Measurements from ENCODE around the gene TRMU. TPM values are rescaled to one million over a fixed set of nuclear protein-coding genes. Genes with fewer than 3 reads are reported as not detected.

Gene TRMU
- total and polyA plus RNA-seq, 2 of the 8 experiments (the other 6 are each of a cell fraction or from before 2014, with no cell fraction given): 43.4 to 70.6 TPM

DNA sequence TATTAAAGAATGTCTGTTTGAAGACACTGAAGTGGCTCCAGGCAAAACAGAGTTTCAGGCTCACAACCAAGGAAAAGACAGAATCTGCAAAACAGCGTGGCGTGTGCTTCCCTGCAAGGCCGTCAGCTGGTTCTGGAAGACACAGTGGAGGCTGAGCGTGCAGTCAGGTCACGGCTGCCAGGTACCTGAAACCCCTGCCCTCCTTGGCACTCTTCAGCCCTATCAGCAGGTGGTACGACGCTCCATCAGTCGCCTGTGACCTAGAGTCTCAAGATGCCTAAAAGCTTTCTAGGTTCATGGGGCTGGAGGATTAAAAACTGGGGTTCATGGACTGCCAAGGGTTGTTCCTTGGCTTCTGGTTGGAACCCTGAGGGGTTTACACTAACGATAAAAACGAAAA lies 65.9 kb downstream of the TRMU start (continued):
- TF ChIP-seq TCF12 (IDR thresholded peaks at IDR 0.05; ENCODE audit: low read depth, low read length) (no peak), RXRA (IDR thresholded peaks at IDR 0.05; ENCODE audit: insufficient read depth, low read depth, low read length) (no peak), SRF (IDR thresholded peaks at IDR 0.05; ENCODE audit: low read depth, low read length) (no peak), POU5F1 (IDR thresholded peaks at IDR 0.05; ENCODE audit: low read depth, low read length) (no peak), CEBPB (IDR thresholded peaks at IDR 0.05; ENCODE audit: low read depth, low read length) (no peak), CHD1 (IDR thresholded peaks at IDR 0.05; ENCODE audit: low read depth, low read length) (no peak)
